Parathyroid adenoma (tissue), 2 donors: ENCODE results near the gene PGLYRP4.

Source experiments
- H2AFZ ChIP-seq: fragments of 300-600 bp; sonication (generic); one replicate; pipeline ENCODE4 v1.7.0; 2017; ENCODE audit warnings: antibody characterized with exemption, mild to moderate bottlenecking
- H3K27ac ChIP-seq: fragments of 300-600 bp; sonication (generic); one replicate; pipeline ENCODE4 v1.7.0; 2017
- H3K27me3 ChIP-seq: fragments of 300-600 bp; sonication (generic); one replicate; pipeline ENCODE4 v1.7.0; 2017; ENCODE audit warnings: low read length; ENCODE audit not compliant: control insufficient read depth, insufficient read depth
- H3K36me3 ChIP-seq: fragments of 300-600 bp; sonication (generic); one replicate; pipeline ENCODE4 v1.7.0; 2017; ENCODE audit warnings: low read length; ENCODE audit not compliant: control insufficient read depth, insufficient read depth
- H3K4me1 ChIP-seq: fragments of 300-600 bp; sonication (generic); one replicate; pipeline ENCODE4 v1.7.0; 2017; ENCODE audit warnings: control low read depth
- H3K4me2 ChIP-seq: fragments of 300-600 bp; sonication (generic); one replicate; pipeline ENCODE4 v1.7.0; 2017; ENCODE audit warnings: low read length
- H3K4me3 ChIP-seq: fragments of 300-600 bp; sonication (generic); one replicate; pipeline ENCODE4 v1.7.0; 2017; ENCODE audit warnings: low read depth, low read length
- H3K79me2 ChIP-seq: fragments of 300-600 bp; sonication (generic); one replicate; pipeline ENCODE4 v1.7.0; 2017; ENCODE audit warnings: control low read depth
- H3K9ac ChIP-seq: fragments of 300-600 bp; sonication (generic); one replicate; pipeline ENCODE4 v1.7.0; 2017; ENCODE audit warnings: mild to moderate bottlenecking
- H3K9me3 ChIP-seq: fragments of 300-600 bp; sonication (generic); one replicate; pipeline ENCODE4 v1.7.0; 2017; ENCODE audit warnings: low read length; ENCODE audit not compliant: control insufficient read depth
- CTCF ChIP-seq: fragments of 300-600 bp; sonication (generic); IDR thresholded peaks from one replicate; pipeline ENCODE4 v1.7.0; 2017; ENCODE audit warnings: antibody characterized with exemption, mild to moderate bottlenecking
- donor health status: primary hyperparathyroidism.

Gene PGLYRP4

DNA sequence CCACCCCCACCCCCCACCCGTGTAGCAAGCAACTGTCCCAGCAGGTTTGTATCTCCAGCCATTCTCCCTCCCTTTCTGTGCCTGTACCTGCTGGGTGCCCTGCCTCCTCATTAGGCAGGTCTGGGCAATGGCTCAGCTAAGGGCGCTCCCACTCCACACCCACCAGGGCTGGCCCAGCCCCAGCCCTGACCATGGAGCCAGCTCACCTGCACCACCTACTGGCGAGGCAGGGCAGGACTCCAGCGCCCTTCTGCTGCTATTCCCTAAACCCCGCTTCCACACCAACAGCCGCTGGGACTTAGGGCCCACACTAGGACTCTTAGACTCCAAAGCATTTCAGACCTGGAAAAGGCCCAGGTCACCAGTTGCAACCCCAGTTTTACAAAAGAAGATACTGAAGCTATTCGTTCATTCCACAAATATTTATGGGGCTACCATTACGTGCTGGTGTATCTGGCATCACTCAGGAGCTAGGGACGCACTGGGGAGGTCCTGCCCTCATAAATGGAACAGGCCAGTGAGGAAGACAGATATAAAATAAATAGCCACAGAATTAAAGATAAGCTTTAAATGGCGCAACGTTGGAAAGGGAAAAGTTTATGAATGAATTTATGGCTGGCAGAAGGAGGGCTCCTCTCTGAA lies 59.9 kb downstream of the PGLYRP4 start:
- H3K27me3 ChIP-seq = no peaks in the 10 kb centered on the region
- no peak overlapping the region for H3K9ac ChIP-seq
- no peak overlapping the region for H3K27ac ChIP-seq
- no peak overlapping the region for H2AFZ ChIP-seq
- no peaks in the 10 kb centered on the region for H3K4me1 ChIP-seq
- H3K4me3 ChIP-seq = no peak overlapping the region
- no peak overlapping the region for H3K4me2 ChIP-seq
- TF ChIP-seq CTCF = peak; percentile 8
- no peaks in the 10 kb centered on the region for H3K79me2 ChIP-seq
- H3K36me3 ChIP-seq = no peaks in the 10 kb centered on the region
- H3K9me3 ChIP-seq = no peaks in the 10 kb centered on the region
